ENCODE results near the gene SH2B2. TPM values are rescaled to one million over a fixed set of nuclear protein-coding genes. Genes with fewer than 3 reads are reported as not detected.

SH2B2 gene
- total RNA-seq, 1 donor from 2014 or later = 32.1 TPM

- ATAC-seq (ENCODE audit: low read depth) (no peak), DNase-seq (no peak)
- Mint-ChIP-seq H3K27me3 (no peaks in the 10 kb centered on the region), H3K4me3 (no peak overlapping the region), H3K36me3 (ENCODE audit: low read depth) (peaks cover 13% of the 10 kb centered on the region), H3K27ac (no peak overlapping the region), H3K9me3 (no peaks in the 10 kb centered on the region), H3K4me1 (peaks cover 6% of the 10 kb centered on the region)
- TF ChIP-seq CTCF (IDR thresholded peaks at IDR 0.05) = no peak
- intact Hi-C loops (cut with micrococcal nuclease) = no loop called here
- POLR2A ChIA-PET = no interaction called here
- CTCF ChIA-PET = no interaction called here
Observed at GRCh38 chr7:102253973-102254370, 32.7 kb upstream of the SH2B2 start.

- DNase-seq = no peak
- peaks cover 10% of the 10 kb centered on the region for H3K36me3 Mint-ChIP-seq (ENCODE audit: low read depth)
- ATAC-seq (ENCODE audit: low read depth) = no peak
- intact Hi-C loops (cut with micrococcal nuclease) = no loop called here
- no peaks in the 10 kb centered on the region for H3K9me3 Mint-ChIP-seq
- CTCF ChIA-PET = no interaction called here
- no peak for TF ChIP-seq CTCF (IDR thresholded peaks at IDR 0.05)
- H3K4me3 Mint-ChIP-seq = no peak overlapping the region
- POLR2A ChIA-PET = no interaction called here
- peaks cover 6% of the 10 kb centered on the region for H3K4me1 Mint-ChIP-seq
- H3K27ac Mint-ChIP-seq = no peak overlapping the region
- H3K27me3 Mint-ChIP-seq = no peaks in the 10 kb centered on the region
Observed at GRCh38 chr7:102254521-102254920, 32.1 kb upstream of the SH2B2 start.

GRCh38 chr7:102255501-102255900 is 31.2 kb upstream of the SH2B2 start:
- DNase-seq (no peak), ATAC-seq (ENCODE audit: low read depth) (no peak)
- ChIA-PET POLR2A (no interaction called here), CTCF (interaction anchor here (1.1 kb wide), 1 partner anchor 16 kb away, joined by 3 read pairs; no protein-coding TSS in a partner anchor)
- Mint-ChIP-seq H3K27ac (no peak overlapping the region), H3K9me3 (no peaks in the 10 kb centered on the region), H3K27me3 (no peaks in the 10 kb centered on the region), H3K4me1 (peaks cover 6% of the 10 kb centered on the region), H3K36me3 (ENCODE audit: low read depth) (peaks cover 2% of the 10 kb centered on the region), H3K4me3 (no peak overlapping the region)
- intact Hi-C loops (cut with micrococcal nuclease) = no loop called here
- no peak for TF ChIP-seq CTCF (IDR thresholded peaks at IDR 0.05)

DNA sequence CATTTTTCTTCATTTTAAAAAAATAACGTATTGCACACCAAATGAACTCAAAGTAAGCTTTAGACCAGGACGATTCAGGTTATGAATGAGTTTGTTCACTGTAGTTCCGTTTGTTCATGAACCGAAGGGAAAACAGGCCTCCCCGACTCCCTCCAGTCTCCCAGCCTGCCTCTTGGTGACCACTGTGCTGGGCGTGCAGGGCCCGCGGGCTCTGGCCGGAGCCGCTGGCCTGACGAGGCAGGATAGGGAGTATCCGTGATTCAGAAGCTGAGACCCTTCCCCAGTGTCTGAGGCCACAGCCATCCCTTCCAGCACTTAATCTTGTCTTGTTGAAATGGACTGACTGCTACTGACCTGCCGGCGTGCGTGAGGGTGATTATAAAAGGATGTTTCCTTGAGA is 30.8 kb upstream of the SH2B2 start:
- ChIA-PET CTCF (interaction anchor here (1.1 kb wide), 1 partner anchor 15 kb away, joined by 3 read pairs; no protein-coding TSS in a partner anchor), POLR2A (no interaction called here)

GRCh38 chr7:102258073-102258748 is 28.5 kb upstream of the SH2B2 start:
- intact Hi-C loops (cut with micrococcal nuclease) = no loop called here
- no peak overlapping the region for H3K4me3 Mint-ChIP-seq
- H3K27ac Mint-ChIP-seq = no peak overlapping the region
- ATAC-seq (ENCODE audit: low read depth) = no peak
- H3K9me3 Mint-ChIP-seq = no peaks in the 10 kb centered on the region
- H3K27me3 Mint-ChIP-seq = no peaks in the 10 kb centered on the region
- no peak for DNase-seq
- POLR2A ChIA-PET = no interaction called here
- no peaks in the 10 kb centered on the region for H3K4me1 Mint-ChIP-seq
- CTCF ChIA-PET = no interaction called here
- no peak for TF ChIP-seq CTCF (IDR thresholded peaks at IDR 0.05)
- no peaks in the 10 kb centered on the region for H3K36me3 Mint-ChIP-seq (ENCODE audit: low read depth)

More for the DNA sequence above, 30.8 kb upstream of the SH2B2 start:
- ATAC-seq (ENCODE audit: low read depth) = no peak
- Mint-ChIP-seq H3K27me3 (no peaks in the 10 kb centered on the region), H3K4me1 (peaks cover 6% of the 10 kb centered on the region), H3K27ac (no peak overlapping the region), H3K36me3 (ENCODE audit: low read depth) (no peaks in the 10 kb centered on the region), H3K4me3 (no peak overlapping the region), H3K9me3 (no peaks in the 10 kb centered on the region)
- intact Hi-C loops (cut with micrococcal nuclease) = no loop called here
- DNase-seq = no peak
- no peak for TF ChIP-seq CTCF (IDR thresholded peaks at IDR 0.05)

Measured in activated B cell treated with CpG ODN at 0.5 μM for 24 hours (primary cell).